ENCODE measurements around the gene RPP25L. TPM values are rescaled to one million over a fixed set of nuclear protein-coding genes. Genes with fewer than 3 reads are reported as not detected.

The RPP25L gene
- total RNA-seq, 1 donor from 2014 or later: 7.2 TPM

DNA sequence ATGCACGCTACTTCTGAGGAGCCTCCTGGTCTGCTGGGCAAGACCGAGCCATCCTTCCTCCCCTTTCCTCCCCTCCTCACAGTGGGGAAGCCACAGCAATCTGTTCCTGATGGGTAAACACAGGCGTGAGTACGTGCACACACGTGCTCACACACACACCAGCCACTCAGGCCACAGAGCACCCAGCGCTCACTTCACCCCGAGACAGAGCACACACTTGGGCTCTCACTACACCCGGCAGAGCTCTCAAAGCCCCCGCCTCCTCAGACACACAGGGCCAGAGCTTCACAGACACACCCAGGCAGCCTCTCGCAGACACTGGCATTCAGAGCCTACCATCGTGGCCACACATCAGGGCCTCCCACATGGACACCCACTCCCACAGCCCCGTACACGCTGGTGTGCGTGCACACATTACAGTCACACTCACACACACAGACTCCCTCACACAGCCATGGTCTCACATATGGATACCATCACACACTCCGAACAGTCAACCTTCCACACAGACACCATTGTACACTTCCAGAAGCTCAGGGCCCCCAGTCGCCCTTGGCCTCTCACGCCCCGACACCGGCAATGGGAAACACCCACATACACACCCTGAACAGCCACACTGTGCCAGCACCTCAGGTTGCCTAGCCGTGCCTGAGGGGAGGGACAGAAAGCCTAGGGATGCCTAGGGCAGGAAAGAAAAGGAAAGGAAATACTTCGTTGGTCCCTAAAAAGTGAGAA, 35.9 kb downstream of the RPP25L start:
- Histone ChIP-seq H3K4me1 (peaks cover 0 to 5% of the 10 kb centered on the region in 2 donors), H3K27ac (no peak overlapping the region), H3K4me3 (no peak overlapping the region), H3K9me3 (no peaks in the 10 kb centered on the region), H3K27me3 (peaks cover 3% of the 10 kb centered on the region), H3K36me3 (no peaks in the 10 kb centered on the region)
- no peak for TF ChIP-seq CTCF (IDR thresholded peaks at IDR 0.05)
- DNase-seq (ENCODE audit: low spot score in 2 of 2): no peak
- intact Hi-C loops (cut with DNase I): no loop called here

GRCh38 chr9:34575241-34575640, 36.7 kb downstream of the RPP25L start:
- peaks cover 3% of the 10 kb centered on the region for H3K27me3 ChIP-seq
- no peak overlapping the region for H3K27ac ChIP-seq
- H3K4me3 ChIP-seq: no peak overlapping the region
- H3K4me1 ChIP-seq: peaks cover 0 to 5% of the 10 kb centered on the region in 2 donors
- no peaks in the 10 kb centered on the region for H3K9me3 ChIP-seq
- H3K36me3 ChIP-seq: no peaks in the 10 kb centered on the region
- no peak for DNase-seq (ENCODE audit: low spot score in 2 of 2)
- TF ChIP-seq CTCF (IDR thresholded peaks at IDR 0.05): no peak
- intact Hi-C loops (cut with DNase I): no loop called here

GRCh38 chr9:34574571-34574970, 37.3 kb downstream of the RPP25L start:
- intact Hi-C loops (cut with DNase I): no loop called here
- no peaks in the 10 kb centered on the region for H3K9me3 ChIP-seq
- H3K4me1 ChIP-seq: peaks cover 0 to 5% of the 10 kb centered on the region in 2 donors
- peaks cover 3% of the 10 kb centered on the region for H3K27me3 ChIP-seq
- no peak for DNase-seq (ENCODE audit: low spot score in 2 of 2)
- no peak overlapping the region for H3K4me3 ChIP-seq
- TF ChIP-seq CTCF (IDR thresholded peaks at IDR 0.05): no peak
- no peaks in the 10 kb centered on the region for H3K36me3 ChIP-seq
- H3K27ac ChIP-seq: no peak overlapping the region

DNA sequence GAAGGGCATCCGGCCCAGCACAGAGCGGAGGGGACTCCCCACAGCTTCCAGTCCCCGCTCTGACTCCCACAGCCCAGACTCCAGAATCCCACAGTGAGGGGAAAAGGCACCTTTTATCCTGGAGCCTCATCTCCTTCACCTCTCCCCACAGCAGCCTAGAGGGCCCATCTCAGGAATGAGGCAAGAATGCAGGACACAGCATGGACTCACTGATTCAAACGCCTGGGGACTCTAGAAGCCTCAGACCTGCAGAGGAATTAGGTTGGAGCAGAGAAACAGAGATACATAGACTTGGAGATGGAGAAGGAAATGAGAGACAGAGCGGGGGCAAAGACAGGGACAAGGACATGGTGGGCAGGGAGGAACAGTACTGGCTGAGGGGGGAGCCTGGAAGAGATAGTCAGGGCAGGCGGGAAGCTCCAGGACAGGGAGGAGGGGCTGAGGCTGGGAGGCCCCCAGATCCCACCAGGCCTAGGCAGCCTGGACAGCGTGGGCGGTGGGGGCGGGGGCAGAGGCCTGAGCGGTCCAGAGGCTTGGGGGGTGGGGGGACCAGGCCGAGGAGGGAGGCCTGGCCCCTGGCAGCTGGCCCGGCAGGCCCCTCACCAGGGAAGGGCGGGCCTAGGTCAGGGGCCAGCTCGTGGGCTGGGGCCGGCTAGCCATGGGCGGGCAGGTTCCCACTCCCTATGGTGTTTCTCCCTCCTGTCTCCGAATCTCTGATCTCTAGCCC, 38.1 kb downstream of the RPP25L start:
- H3K36me3 ChIP-seq: no peaks in the 10 kb centered on the region
- H3K4me3 ChIP-seq: no peak overlapping the region
- peaks cover 0 to 5% of the 10 kb centered on the region in 2 donors for H3K4me1 ChIP-seq
- H3K27me3 ChIP-seq: peaks cover 3% of the 10 kb centered on the region
- H3K9me3 ChIP-seq: no peaks in the 10 kb centered on the region
- no peak overlapping the region for H3K27ac ChIP-seq
- DNase-seq (ENCODE audit: low spot score in 2 of 2): no peak
- TF ChIP-seq CTCF (IDR thresholded peaks at IDR 0.05): no peak
- intact Hi-C loops (cut with DNase I): no loop called here

- H3K36me3 ChIP-seq: no peaks in the 10 kb centered on the region
- intact Hi-C loops (cut with DNase I): no loop called here
- H3K27me3 ChIP-seq: peaks cover 2% of the 10 kb centered on the region
- no peak for TF ChIP-seq CTCF (IDR thresholded peaks at IDR 0.05)
- no peak for DNase-seq (ENCODE audit: low spot score in 2 of 2)
- H3K9me3 ChIP-seq: no peaks in the 10 kb centered on the region
- no peak overlapping the region for H3K27ac ChIP-seq
- no peaks in the 10 kb centered on the region for H3K4me1 ChIP-seq
- no peak overlapping the region for H3K4me3 ChIP-seq
These were observed 39.3 kb downstream of the RPP25L start for GRCh38 chr9:34572628-34573027.
